Erythroblast (primary cell): ENCODE results near the gene PAXIP1.

Source experiments
- GATA1 ChIP-seq: IDR thresholded peaks from 2 replicates; pipeline ENCODE4 v1.6.1; 2011; ENCODE audit warnings: low read depth, mild to moderate bottlenecking, control low read depth, low read length, moderate library complexity
- POLR2A ChIP-seq: IDR thresholded peaks from 2 replicates; pipeline ENCODE4 v1.6.1; 2011; ENCODE audit warnings: mild to moderate bottlenecking, low read length

DNA sequence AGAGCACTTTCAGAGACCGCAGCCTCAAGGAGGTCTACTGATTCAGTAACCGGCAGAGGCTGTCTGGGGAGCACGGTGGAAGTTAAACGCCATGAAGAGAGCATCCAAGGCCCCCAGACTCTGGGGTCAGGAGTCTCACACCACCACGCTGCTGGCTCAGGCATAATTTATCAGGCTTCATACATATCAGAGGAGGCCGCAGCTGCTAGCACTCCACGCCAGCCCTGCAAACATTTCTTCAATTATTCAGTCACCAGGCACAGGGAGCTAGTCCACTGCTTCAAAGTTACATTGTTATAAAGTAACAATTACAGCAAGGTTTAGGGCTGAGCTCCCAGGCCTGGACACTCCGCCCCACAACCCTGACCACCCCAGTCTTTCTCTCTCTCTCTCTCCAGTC is 97.8 kb downstream of the PAXIP1 start:
- no peak for TF ChIP-seq POLR2A
- no peak for TF ChIP-seq GATA1
